Measurements from ENCODE around the gene DIP2C. TPM values are rescaled to one million over a fixed set of nuclear protein-coding genes. Genes with fewer than 3 reads are reported as not detected.

Gene DIP2C
- total RNA-seq, 1 experiment from 2014 or later, result 11.0 TPM

GRCh38 chr10:689121-689451 lies 382 bp downstream of the DIP2C start:
- peak overlapping the region; percentile 78 for H3K4me3 Mint-ChIP-seq (ENCODE audit: low read depth, unreplicated experiment)
- intact Hi-C loops (cut with micrococcal nuclease; ENCODE audit: unreplicated experiment), result no loop called here
- H3K27ac Mint-ChIP-seq (ENCODE audit: unreplicated experiment), result no peak overlapping the region
- peaks cover 21% of the 10 kb centered on the region for H3K4me1 Mint-ChIP-seq (ENCODE audit: low read depth, unreplicated experiment)
- BruUV-seq (replicated peaks), result no TSS peak
- TF ChIP-seq, protein P1, sequence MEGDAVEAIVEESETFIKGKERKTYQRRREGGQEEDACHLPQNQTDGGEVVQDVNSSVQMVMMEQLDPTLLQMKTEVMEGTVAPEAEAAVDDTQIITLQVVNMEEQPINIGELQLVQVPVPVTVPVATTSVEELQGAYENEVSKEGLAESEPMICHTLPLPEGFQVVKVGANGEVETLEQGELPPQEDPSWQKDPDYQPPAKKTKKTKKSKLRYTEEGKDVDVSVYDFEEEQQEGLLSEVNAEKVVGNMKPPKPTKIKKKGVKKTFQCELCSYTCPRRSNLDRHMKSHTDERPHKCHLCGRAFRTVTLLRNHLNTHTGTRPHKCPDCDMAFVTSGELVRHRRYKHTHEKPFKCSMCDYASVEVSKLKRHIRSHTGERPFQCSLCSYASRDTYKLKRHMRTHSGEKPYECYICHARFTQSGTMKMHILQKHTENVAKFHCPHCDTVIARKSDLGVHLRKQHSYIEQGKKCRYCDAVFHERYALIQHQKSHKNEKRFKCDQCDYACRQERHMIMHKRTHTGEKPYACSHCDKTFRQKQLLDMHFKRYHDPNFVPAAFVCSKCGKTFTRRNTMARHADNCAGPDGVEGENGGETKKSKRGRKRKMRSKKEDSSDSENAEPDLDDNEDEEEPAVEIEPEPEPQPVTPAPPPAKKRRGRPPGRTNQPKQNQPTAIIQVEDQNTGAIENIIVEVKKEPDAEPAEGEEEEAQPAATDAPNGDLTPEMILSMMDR (IDR thresholded peaks at IDR 0.05; ENCODE audit: unreplicated experiment), result no peak
- CTCF ChIA-PET, result no interaction called here
- H3K9me3 Mint-ChIP-seq (ENCODE audit: low read depth, unreplicated experiment), result no peaks in the 10 kb centered on the region
- H3K27me3 Mint-ChIP-seq (ENCODE audit: unreplicated experiment), result no peaks in the 10 kb centered on the region
- H3K36me3 Mint-ChIP-seq (ENCODE audit: insufficient read depth, unreplicated experiment), result peaks cover 31% of the 10 kb centered on the region
- no peak for DNase-seq

- Mint-ChIP-seq H3K36me3 (ENCODE audit: insufficient read depth, unreplicated experiment) (peaks cover 31% of the 10 kb centered on the region), H3K9me3 (ENCODE audit: low read depth, unreplicated experiment) (no peaks in the 10 kb centered on the region), H3K4me3 (ENCODE audit: low read depth, unreplicated experiment) (peak overlapping the region; percentile 78), H3K27me3 (ENCODE audit: unreplicated experiment) (no peaks in the 10 kb centered on the region), H3K27ac (ENCODE audit: unreplicated experiment) (peak overlapping the region; percentile 66), H3K4me1 (ENCODE audit: low read depth, unreplicated experiment) (peaks cover 15% of the 10 kb centered on the region)
- DNase-seq, result peak; percentile 32
- TF ChIP-seq, protein P1 (IDR thresholded peaks at IDR 0.05; ENCODE audit: unreplicated experiment), result no peak
- CTCF ChIA-PET, result no interaction called here
- no TSS peak for BruUV-seq (replicated peaks)
- intact Hi-C loops (cut with micrococcal nuclease; ENCODE audit: unreplicated experiment), result loop anchor here (1.0 kb wide), 1 partner anchor 177 kb away; no protein-coding TSS in a partner anchor
These were observed 952 bp downstream of the DIP2C start for GRCh38 chr10:688312-689120.

GRCh38 chr10:687583-688311 lies 1.7 kb downstream of the DIP2C start:
- no TSS peak for BruUV-seq (replicated peaks)
- intact Hi-C loops (cut with micrococcal nuclease; ENCODE audit: unreplicated experiment), result loop anchor here (1.0 kb wide), 1 partner anchor 176 kb away; no protein-coding TSS in a partner anchor
- TF ChIP-seq, protein P1 (IDR thresholded peaks at IDR 0.05; ENCODE audit: unreplicated experiment), result no peak
- Mint-ChIP-seq H3K4me1 (ENCODE audit: low read depth, unreplicated experiment) (peaks cover 8% of the 10 kb centered on the region), H3K4me3 (ENCODE audit: low read depth, unreplicated experiment) (peak overlapping the region; percentile 78), H3K9me3 (ENCODE audit: low read depth, unreplicated experiment) (no peaks in the 10 kb centered on the region), H3K27ac (ENCODE audit: unreplicated experiment) (no peak overlapping the region), H3K27me3 (ENCODE audit: unreplicated experiment) (no peaks in the 10 kb centered on the region), H3K36me3 (ENCODE audit: insufficient read depth, unreplicated experiment) (peaks cover 31% of the 10 kb centered on the region)
- CTCF ChIA-PET, result no interaction called here
- no peak for DNase-seq

DNA sequence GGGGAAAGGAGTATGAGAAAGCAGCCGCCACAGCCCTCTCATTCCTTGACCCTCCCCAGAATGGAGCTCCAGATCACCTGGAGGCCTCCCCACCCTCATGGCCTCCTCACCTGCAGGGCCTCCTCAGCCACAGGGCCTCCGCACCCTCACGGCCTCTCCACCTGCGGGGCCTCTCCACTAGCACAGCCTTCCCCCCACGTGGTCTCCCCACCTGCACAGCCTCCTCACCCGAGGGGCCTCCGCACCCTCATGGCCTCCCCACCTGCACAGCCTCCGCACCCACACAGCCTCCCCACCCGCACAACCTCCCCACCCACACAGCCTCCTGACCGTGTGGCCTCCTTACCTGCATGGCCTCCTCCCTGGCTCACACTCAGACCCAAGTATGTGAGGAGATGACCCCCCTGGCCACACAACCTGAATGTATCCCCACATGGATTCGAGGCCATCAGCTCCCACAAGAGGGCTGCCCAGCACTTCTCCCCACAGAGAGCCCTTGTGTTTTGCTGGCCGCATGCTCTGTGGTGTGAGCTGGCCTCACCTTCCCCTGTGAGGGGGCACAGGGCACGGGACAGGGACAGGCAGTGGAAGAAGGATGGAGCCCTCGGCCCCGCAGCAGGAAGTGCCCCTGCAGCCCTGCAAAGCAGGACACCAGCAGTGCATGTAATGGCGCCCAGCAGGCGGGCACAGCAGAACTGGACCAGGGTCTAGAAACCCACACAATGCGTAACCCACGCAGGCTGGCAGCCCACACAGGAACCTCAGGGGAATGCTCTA lies 3.1 kb downstream of the DIP2C start:
- no TSS peak for BruUV-seq (replicated peaks)
- Mint-ChIP-seq H3K27ac (ENCODE audit: unreplicated experiment) (no peak overlapping the region), H3K4me3 (ENCODE audit: low read depth, unreplicated experiment) (no peak overlapping the region), H3K9me3 (ENCODE audit: low read depth, unreplicated experiment) (no peaks in the 10 kb centered on the region), H3K27me3 (ENCODE audit: unreplicated experiment) (no peaks in the 10 kb centered on the region), H3K36me3 (ENCODE audit: insufficient read depth, unreplicated experiment) (peaks cover 30% of the 10 kb centered on the region), H3K4me1 (ENCODE audit: low read depth, unreplicated experiment) (no peaks in the 10 kb centered on the region)
- intact Hi-C loops (cut with micrococcal nuclease; ENCODE audit: unreplicated experiment), result no loop called here
- DNase-seq, result no peak
- CTCF ChIA-PET, result interaction anchor here (0.7 kb wide), 2 partner anchors 36 to 284 kb away, joined by 3 to 4 read pairs; no protein-coding TSS in a partner anchor
- TF ChIP-seq, protein P1 (IDR thresholded peaks at IDR 0.05; ENCODE audit: unreplicated experiment), result no peak

Measured in Calu3 (cell line).